Left ventricle myocardium inferior (tissue), 1 donor: ENCODE measurements around the gene EFEMP1. TPM values are rescaled to one million over a fixed set of nuclear protein-coding genes. Genes with fewer than 3 reads are reported as not detected.

Experiments
- DNase-seq: peaks from one replicate; pipeline ENCODE4 v3.0.0-alpha.2; 2020
- H3K27ac ChIP-seq: fragments of 200-600 bp; replicated peaks from 2 replicates; pipeline ENCODE4 v1.8.0; 2021
- H3K27me3 ChIP-seq: fragments of 200-600 bp; 2 replicates; pipeline ENCODE4 v1.8.0; 2021; ENCODE audit warnings: low read depth
- H3K36me3 ChIP-seq: fragments of 200-600 bp; 2 replicates; pipeline ENCODE4 v1.8.0; 2021
- H3K4me1 ChIP-seq: fragments of 200-600 bp; 2 replicates; pipeline ENCODE4 v1.8.0; 2021
- H3K4me3 ChIP-seq: fragments of 200-600 bp; 2 replicates; pipeline ENCODE4 v1.8.0; 2021; ENCODE audit warnings: mild to moderate bottlenecking, moderate library complexity
- H3K9me3 ChIP-seq: fragments of 200-600 bp; replicated peaks from 2 replicates; pipeline ENCODE4 v1.8.0; 2021
- intact Hi-C: fragments of 100-400 bp; cut with micrococcal nuclease; formaldehyde crosslinking; loops from one replicate; pipeline ENCODE4 v1.11.0; 2022
- total RNA-seq: library from RNA; stranded (reverse); fragmentation: NEBNext Ultra II Directional; extraction: Animal tissue kit (Norgen Biotek cat#: 25700); gene quantifications from one replicate; pipeline ENCODE4 v1.2.1, GENCODE V29; 2021
- TF ChIP-seq, protein P1 (sequence below): fragments of 200-600 bp; IDR thresholded peaks from 2 replicates; pipeline ENCODE4 v1.8.0; 2021; ENCODE audit warnings: antibody characterized with exemption, mild to moderate bottlenecking, borderline replicate concordance
- donor health status: DM: no; HTN: yes; CAD: no; lungs with severe emphysema.

The EFEMP1 gene
- total RNA-seq, 1 donor from 2014 or later, result 72.3 TPM

DNA sequence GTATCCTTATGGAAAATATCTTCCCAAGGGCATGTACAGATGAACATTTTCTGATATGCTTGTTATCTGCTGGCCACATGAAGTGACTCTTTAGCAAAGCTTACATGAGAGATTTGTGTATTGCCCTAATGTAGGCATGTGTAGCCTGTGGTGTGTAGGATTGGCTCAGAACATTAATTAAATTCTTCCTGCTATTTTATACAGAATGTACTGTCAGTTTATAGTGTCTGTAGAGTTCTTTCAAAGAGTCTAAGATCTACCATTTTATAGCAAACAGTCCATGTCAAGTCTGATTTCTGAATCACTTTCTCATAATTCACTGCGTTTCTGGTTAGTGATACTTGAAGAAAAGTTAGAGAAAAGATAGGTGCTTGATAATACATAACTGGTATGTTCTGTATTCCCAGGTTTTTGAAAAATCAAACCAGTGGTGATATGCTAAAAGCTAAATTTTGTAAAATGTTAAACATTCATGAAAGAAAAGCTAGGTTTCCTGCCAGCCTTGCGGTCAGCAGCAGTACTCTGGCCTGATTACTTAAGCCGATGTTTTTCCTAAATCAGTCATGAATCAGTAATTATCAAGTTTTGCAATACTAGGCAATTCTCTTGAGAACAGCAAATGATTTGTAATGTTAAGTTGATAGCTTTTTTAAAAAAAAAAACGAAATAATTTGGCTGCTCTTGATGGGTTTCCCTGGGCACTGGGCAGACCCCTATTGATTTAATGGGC, 30.9 kb upstream of the EFEMP1 start:
- no peak overlapping the region for H3K4me3 ChIP-seq
- TF ChIP-seq, protein P1, sequence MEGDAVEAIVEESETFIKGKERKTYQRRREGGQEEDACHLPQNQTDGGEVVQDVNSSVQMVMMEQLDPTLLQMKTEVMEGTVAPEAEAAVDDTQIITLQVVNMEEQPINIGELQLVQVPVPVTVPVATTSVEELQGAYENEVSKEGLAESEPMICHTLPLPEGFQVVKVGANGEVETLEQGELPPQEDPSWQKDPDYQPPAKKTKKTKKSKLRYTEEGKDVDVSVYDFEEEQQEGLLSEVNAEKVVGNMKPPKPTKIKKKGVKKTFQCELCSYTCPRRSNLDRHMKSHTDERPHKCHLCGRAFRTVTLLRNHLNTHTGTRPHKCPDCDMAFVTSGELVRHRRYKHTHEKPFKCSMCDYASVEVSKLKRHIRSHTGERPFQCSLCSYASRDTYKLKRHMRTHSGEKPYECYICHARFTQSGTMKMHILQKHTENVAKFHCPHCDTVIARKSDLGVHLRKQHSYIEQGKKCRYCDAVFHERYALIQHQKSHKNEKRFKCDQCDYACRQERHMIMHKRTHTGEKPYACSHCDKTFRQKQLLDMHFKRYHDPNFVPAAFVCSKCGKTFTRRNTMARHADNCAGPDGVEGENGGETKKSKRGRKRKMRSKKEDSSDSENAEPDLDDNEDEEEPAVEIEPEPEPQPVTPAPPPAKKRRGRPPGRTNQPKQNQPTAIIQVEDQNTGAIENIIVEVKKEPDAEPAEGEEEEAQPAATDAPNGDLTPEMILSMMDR, result no peak
- H3K27ac ChIP-seq, result peak overlapping the region; percentile 63
- no peaks in the 10 kb centered on the region for H3K27me3 ChIP-seq
- DNase-seq, result no peak
- peaks cover 3% of the 10 kb centered on the region for H3K4me1 ChIP-seq
- no peaks in the 10 kb centered on the region for H3K36me3 ChIP-seq
- intact Hi-C loops, result no loop called here
- no peaks in the 10 kb centered on the region for H3K9me3 ChIP-seq

DNA sequence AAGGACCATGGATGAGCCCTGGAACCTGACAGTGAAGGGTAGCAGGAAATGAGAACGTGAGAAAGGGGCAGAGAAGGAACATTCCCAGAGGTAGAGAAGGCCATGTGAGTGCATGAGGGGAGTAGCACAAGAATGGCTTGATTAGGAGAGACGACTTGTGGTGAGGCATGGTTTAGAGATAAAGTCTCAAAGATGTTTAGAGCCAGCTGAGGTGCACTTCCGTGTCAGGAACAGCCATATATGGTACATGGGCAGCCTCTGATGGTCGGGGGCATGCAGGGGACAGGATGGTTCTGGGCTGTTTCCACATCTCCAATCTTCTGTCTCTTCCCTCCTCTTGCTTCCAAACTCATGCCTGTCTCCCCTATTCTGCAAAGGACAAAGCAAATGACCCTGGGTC, 28.8 kb upstream of the EFEMP1 start:
- Histone ChIP-seq H3K27me3 (no peaks in the 10 kb centered on the region), H3K27ac (no peak overlapping the region), H3K9me3 (no peaks in the 10 kb centered on the region), H3K4me3 (no peak overlapping the region), H3K4me1 (peaks cover 3% of the 10 kb centered on the region), H3K36me3 (no peaks in the 10 kb centered on the region)
- intact Hi-C loops, result no loop called here
- no peak for DNase-seq
- TF ChIP-seq, protein P1, result no peak

DNA sequence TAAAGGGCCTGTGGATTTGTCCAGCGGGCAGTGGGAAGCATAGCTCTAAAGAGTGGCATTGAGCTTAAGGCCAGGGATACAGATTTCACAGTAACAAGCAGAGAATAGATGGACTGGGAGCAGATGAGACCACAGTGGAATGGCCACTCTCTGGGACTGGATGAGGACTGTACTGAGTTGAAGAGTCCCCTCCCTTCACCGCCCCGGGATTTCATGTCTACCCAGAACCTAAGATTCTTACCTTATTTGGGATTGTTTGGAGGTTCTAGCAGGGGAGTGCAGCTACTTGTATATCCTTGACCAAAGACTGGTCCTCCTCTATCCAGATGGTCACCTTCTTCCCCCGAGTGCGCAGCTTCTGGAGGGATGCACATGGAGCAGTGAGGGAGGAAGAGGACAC, 28.0 kb upstream of the EFEMP1 start:
- no peaks in the 10 kb centered on the region for H3K9me3 ChIP-seq

DNA sequence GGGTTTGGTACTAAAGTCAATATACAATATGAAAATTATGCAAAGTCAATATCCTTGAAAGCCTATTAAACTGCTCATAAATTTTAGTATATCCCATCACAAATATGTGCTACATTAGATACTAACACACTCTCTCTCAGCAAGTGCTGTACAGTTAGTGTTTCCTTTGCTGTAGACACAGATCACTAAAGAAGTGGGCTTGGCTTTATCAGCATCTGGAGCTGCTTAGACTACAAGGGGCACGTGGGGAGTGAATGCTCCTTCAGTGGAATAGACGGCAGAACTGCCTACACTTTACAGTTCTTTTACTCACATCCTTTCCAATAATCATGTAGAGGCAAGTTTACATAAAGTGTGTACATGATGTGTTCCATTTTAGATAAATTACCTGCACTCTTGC, 26.0 kb upstream of the EFEMP1 start:
- intact Hi-C loops, result no loop called here

More for the DNA sequence above, 28.0 kb upstream of the EFEMP1 start:
- intact Hi-C loops, result no loop called here
- Histone ChIP-seq H3K27ac (no peak overlapping the region), H3K27me3 (no peaks in the 10 kb centered on the region), H3K4me1 (peaks cover 3% of the 10 kb centered on the region), H3K36me3 (no peaks in the 10 kb centered on the region), H3K4me3 (no peak overlapping the region)
- no peak for DNase-seq
- TF ChIP-seq, protein P1, result no peak

DNA sequence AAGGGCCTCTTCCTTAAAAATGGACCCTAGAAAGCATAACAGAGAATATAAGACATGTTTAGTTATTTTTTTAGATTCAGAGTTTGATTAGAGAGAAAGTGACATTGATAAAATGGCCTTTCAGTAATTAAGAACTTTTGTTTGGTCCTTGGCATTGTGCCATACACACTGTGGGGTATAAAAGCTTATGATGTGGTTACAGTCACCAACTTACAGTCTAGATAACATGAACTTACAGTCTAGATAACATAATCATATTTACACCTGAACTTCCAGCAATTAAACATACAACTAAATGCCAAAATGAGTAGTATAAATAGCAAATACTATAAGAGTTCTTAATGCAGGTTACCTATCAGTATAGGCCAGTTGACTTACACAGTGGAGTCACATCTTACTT, 25.6 kb upstream of the EFEMP1 start:
- no peak for DNase-seq
- intact Hi-C loops, result no loop called here
- Histone ChIP-seq H3K27me3 (no peaks in the 10 kb centered on the region), H3K9me3 (no peaks in the 10 kb centered on the region), H3K36me3 (no peaks in the 10 kb centered on the region), H3K4me3 (no peak overlapping the region), H3K27ac (peak overlapping the region; percentile 27), H3K4me1 (peaks cover 3% of the 10 kb centered on the region)
- TF ChIP-seq, protein P1, result no peak

More for the DNA sequence above, 26.0 kb upstream of the EFEMP1 start:
- no peak for DNase-seq
- Histone ChIP-seq H3K27ac (no peak overlapping the region), H3K9me3 (no peaks in the 10 kb centered on the region), H3K4me1 (peaks cover 3% of the 10 kb centered on the region), H3K27me3 (no peaks in the 10 kb centered on the region), H3K36me3 (no peaks in the 10 kb centered on the region), H3K4me3 (no peak overlapping the region)
- TF ChIP-seq, protein P1, result no peak
